ENCODE data around the gene MYPN.

Gene MYPN

DNA sequence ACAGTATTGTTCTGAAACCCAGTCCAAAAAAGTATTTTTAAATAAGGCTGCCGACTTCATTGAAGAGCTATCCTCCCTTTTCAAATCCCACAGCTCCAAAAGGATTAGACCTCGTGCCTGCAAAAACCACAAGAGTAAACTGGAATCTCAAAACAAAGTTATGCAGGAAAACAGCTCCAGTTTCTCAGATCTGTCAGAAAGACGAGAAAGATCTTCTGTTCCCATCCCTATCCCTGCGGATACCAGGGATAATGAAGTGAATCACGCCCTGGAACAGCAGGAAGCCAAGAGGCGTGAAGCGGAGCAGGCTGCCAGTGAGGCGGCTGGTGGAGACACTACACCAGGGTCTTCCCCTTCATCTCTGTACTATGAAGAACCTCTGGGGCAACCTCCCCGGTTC, 12.6 kb downstream of the MYPN start:
- no peak for DNase-seq
- intact Hi-C loops (cut with DNase I), result no loop called here

- DNase-seq, result no peak
Measured at GRCh38 chr10:68124718-68125117, 15.4 kb downstream of the MYPN start.

DNA sequence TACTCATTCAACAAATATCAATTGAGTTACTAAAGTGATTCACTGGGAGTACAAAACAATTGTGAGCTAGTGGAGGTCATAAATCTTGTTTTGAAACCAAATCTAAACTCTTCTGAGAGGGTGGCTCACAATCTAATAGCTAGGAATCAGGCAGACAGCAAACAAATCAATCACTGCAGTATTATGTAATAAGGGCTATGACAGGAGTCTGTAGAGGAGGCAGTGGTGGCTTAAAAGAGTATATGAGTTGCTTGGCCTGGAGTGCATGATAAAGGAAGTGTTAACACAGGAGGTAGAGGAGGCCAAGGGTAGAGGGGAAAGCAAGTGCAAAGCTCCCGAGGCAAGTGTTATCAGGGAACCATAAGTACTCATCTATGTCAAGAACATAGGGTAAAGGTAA, 16.5 kb downstream of the MYPN start:
- DNase-seq, result no peak
- intact Hi-C loops (cut with DNase I), result no loop called here

More at GRCh38 chr10:68124718-68125117, 15.4 kb downstream of the MYPN start:
- intact Hi-C loops (cut with DNase I), result no loop called here

DNA sequence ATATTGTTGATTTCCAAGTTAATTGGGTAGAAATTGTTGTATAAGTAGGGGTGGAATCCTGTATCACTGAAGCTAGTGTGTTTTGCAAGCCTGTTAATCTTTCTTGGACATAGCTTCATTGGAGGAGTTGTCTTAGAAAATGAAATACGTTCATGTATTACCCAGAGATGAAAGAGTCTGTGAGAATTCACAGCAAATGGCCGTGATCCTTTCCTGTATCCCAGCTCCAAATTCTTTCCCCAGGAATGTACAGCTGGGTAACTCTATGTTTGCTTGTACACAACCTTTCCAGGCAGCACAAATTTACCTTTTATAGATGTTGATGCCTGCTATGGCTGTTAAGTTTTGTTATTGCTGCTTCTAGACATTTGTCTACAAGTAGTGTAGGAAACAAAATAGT, 18.7 kb downstream of the MYPN start:
- no peak for DNase-seq
- intact Hi-C loops (cut with DNase I), result no loop called here

GRCh38 chr10:68132391-68132790, 23.1 kb downstream of the MYPN start:
- intact Hi-C loops (cut with DNase I), result no loop called here

DNA sequence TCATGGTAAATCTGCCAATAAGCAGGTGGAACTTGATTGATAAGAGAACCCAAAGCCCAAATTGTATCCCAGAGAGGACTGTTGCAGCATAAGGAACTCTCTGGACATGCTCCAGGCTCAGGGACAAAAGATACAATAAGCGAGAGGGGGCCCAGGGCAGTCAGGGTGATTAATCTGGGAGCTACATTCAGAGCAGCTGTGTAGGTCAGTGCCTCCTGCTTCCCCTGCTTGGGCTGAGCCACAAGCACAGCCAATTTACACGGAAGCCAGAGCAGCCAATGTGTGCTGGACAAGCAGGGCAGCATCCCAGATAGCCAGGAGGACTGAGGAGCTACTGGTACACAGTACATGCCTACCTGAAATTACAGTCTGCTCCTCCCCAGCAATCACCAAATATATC, 24.2 kb downstream of the MYPN start:
- DNase-seq, result no peak
- intact Hi-C loops (cut with DNase I), result no loop called here

More at GRCh38 chr10:68132391-68132790, 23.1 kb downstream of the MYPN start:
- no peak for DNase-seq

- intact Hi-C loops (cut with DNase I), result no loop called here
Measured at GRCh38 chr10:68135362-68135761, 26.1 kb downstream of the MYPN start.

GRCh38 chr10:68135922-68136792, 26.9 kb downstream of the MYPN start:
- no peak for DNase-seq
- intact Hi-C loops (cut with DNase I), result no loop called here

More at GRCh38 chr10:68135362-68135761, 26.1 kb downstream of the MYPN start:
- no peak for DNase-seq

DNA sequence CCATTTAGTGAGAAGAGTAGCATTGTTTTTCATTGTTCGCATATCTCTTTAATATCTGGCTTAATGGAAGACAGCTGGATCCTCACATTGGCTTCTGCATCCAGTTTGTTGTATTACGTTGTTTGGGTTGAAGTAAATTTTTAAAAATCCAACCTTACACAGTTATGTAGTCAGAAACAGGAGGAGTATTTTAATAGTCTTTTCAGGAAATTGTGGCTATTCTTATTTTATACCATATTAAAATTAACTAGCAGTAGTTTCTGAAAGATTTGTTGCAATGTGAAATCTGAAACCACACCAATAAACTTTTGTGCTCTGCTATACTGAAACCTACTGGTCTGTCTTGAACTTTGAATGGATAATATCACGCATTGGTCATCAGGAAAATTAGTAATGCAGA, 27.9 kb downstream of the MYPN start:
- intact Hi-C loops (cut with DNase I), result no loop called here
- no peak for DNase-seq

DNA sequence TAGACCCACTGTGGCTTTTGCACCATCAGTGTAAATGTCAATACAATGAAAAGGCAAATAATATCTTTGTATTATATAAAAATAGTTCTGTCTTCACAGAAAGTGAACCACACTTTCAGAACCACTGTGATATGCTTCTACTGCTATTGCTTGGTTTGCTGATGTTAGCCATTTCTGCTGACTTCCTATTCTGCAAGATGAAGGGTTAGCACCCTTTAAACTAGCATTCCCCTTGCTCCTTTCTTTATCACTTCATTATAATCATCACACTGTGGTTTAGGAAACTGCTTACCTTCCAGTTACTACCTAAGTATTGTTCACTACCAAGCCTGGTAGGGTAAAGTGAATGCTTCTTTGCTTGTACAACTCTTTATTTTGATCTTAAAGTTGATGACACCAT, 29.2 kb downstream of the MYPN start:
- intact Hi-C loops (cut with DNase I), result no loop called here
- no peak for DNase-seq

DNA sequence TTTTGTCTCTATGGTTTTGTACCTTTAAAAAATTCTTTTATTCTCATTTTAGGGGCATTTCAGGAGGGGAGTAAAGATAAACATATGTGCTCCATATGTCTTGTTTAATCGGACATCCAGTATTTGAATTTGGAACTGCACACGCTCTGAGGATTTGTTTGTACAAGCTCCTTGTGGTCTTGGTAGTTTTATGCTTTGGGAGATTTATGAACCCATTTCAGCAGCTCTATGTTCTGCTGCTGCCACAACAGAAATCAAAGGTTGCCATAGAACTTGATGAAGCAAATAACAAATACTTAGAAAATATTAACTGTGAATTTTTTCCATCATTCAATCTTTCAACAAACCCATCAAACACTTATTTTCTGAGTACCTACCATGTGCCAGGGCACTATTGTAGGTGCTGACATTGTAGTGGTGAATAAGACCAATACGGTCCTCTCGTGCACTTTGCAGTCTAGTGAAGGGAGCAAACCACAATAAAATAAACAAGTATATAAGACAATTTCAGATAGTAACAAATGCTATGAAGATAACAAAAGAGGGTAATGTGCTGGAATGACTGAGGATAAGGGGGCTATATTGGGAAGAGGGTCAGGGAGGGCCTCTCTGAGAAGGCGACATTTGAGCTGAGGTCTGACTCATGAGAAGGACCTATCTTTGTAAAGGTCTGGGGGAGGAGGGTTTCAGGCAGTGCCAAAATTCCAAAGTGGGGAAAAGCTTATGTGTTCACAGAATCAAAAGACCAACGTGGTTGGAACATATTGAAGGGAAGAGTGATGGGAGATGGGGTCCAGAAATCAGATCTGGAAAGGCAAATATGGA, 30.4 kb downstream of the MYPN start:
- no peak for DNase-seq
- intact Hi-C loops (cut with DNase I), result no loop called here

DNA sequence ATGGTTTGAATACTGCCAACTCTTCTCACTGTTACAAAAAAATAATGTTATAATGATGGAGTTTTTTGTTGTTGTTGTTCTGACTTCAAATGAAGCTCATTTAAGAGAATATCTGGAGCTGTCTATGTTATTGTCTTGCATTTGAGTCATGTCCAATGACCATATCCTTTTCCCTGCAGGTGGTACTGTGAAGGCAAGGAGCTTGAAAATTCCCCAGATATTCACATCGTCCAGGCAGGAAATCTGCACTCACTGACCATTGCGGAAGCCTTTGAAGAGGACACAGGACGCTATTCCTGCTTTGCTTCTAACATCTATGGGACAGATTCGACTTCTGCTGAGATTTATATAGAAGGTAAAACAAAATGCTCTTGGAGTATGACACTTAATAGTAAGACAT, 33.5 kb downstream of the MYPN start:
- intact Hi-C loops (cut with DNase I), result no loop called here
- DNase-seq, result no peak

- intact Hi-C loops (cut with DNase I), result no loop called here
- no peak for DNase-seq
Measured at GRCh38 chr10:68144709-68145108, 35.4 kb downstream of the MYPN start.

GRCh38 chr10:68145705-68146104, 36.4 kb downstream of the MYPN start:
- intact Hi-C loops (cut with DNase I), result no loop called here
- no peak for DNase-seq

- DNase-seq, result no peak
- intact Hi-C loops (cut with DNase I), result no loop called here
Measured at GRCh38 chr10:68146133-68146532, 36.8 kb downstream of the MYPN start.

DNA sequence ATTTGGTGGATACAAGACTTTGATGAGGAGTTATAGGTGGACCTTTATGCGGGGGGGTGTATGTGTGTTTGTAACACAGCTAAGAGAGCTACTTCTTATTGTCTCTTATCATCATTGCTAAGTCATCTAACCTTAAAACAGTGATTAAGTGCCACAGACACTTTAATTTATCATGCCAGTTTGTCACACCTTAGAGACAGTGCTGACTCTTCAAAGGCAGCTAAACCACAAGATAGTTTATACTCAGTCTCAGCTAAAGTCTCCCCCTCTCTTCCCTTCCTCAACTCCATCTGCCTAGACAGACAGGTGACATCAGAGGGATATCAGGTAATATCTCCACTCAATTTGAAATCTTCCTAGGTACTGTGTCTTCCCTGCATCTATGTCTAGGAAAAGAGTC, 42.2 kb downstream of the MYPN start:
- intact Hi-C loops (cut with DNase I), result loop anchor here (10.0 kb wide), 1 partner anchor 77 kb away; the partner anchor contains the start of gene HERC4
- no peak for DNase-seq

DNA sequence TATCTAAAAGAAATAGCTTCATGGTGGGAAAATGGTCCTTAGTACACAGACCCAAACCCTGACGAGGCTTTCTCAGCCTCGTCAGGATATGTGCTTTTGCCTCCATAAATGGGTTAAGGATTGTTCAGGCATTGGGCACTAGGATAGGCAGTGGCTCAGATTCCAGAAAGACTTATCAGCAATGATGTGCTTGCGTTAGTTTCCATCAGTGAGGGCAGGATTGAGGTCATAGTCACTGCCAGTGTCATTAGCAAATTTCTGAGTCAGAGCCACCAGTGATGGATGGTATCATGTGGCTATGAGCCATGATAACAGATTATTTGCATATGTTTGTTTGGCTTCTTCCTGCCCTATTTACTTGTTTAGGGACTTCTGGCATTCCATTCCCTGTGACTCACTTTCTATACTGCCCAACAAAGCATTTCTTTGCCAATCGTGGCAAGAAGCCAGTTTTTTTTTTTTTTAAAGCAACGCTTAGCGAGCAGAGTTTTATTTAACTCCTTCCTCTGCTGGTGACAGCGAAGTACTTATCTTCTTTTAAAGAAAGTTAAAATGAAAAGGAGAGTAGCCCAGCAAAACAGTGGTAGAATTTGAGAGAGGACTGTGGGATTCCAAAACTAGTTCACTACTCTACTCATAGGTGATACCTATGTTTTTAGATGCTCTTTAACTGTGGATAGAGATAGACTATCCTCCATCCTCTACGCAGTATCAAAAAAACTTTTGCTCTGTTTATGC, 44.4 kb downstream of the MYPN start:
- DNase-seq, result peak in 17 of 42 donors; percentile 6 to 71 (median 23)
- intact Hi-C loops (cut with DNase I), result loop anchor here (10.0 kb wide), 1 partner anchor 79 kb away; the partner anchor contains the start of gene HERC4

- intact Hi-C loops (cut with DNase I), result loop anchor here (10.0 kb wide), 1 partner anchor 79 kb away; the partner anchor contains the start of gene HERC4
- DNase-seq, result peak in 40 of 42 donors; percentile 10 to 71 (median 47)
Measured at GRCh38 chr10:68154211-68154497, 44.9 kb downstream of the MYPN start.

DNA sequence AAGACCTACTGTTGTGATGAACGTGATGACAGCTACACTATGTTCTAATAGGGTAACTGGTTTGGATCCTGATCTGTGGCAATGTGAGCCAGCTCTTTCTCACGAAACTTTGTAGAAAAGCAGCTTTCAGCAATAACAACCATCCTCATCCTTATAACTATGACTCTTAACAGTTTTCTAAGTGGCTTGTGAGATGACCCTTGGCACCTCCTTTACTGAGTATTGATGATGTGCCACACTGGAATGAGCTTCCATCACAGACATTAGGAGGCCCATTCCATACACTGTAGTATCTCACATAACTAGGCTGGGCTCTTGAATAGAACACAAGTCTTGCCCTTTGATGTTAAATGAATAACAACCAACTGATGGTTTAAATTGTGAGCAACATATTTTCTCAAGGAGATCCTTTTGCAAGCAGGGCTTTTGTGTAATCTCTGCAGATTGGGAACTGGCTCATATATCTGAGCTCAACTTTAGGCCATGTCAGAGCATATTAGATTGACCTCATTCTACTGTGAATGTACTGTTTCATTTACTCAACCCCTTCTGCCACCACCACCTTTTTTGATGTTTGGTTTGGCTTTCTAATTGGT, 46.4 kb downstream of the MYPN start:
- DNase-seq, result no peak
- intact Hi-C loops (cut with DNase I), result loop anchor here (5.0 to 10.0 kb wide), 2 partner anchors 81 to 298 kb away; partner anchors contain the start of gene HERC4

Measured in head of caudate nucleus (tissue), 42 donors.